NCI-H2171 treated with DMSO at 0.1 percent for 48 hours (cell line): ENCODE measurements around the gene DDX51.

Source experiments
- DNase-seq: peaks from one replicate; lab custom pipeline; 2025; lab: John Stamatoyannopoulos, UW

Gene DDX51

GRCh38 chr12:132178801-132179401 lies 34.8 kb upstream of the DDX51 start:
- DNase-seq, result peak; percentile 82

DNA sequence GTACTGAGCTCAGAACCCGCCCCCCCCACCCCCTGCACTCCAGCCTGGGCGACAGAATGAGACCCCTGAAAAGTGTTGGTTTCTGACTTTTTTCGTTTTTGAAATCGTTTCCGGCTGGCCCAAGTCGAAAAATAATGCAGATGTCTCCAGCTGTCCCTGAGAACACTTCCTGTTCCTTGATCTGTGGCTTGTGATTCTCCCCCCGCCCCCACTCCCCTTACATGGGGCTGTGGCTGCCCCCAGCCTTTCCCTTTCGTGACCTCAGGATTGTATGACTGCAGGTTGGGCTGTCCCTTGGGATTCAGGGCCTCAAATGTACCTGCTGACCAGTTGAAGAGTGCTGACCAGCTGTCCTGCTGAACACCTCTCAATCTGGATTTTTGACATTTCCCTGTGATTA lies 34.2 kb upstream of the DDX51 start:
- DNase-seq, result no peak

- no peak for DNase-seq
These were observed 32.9 kb upstream of the DDX51 start for GRCh38 chr12:132176920-132177551.

DNA sequence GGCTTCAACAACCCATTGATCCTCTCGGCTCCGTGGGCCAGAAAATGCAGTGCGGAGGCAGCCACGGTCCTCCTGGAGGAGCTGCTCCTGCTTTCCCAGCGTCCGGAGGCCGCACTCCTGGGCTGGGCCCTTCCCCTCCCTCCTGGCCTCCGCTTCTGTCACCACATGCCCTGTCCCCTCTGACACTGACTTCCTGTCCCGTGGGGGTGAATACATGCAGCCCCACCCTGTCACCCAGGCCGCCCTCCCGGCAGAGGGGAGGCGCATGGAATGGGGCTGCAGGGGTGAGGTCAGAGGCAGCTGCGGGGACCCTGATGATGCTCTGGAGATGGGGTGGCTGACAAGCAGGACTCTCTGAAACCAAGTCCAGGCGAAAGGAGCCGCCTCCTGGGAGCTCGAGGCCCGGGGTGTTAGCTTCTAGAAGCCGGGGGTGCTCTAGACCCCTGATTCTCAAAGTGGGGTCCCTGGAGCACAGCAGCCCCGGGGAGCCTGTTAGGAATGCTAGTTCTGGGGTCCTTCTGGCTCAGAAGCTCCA lies 32.3 kb upstream of the DDX51 start:
- DNase-seq, result no peak

- DNase-seq, result no peak
These were observed 31.6 kb upstream of the DDX51 start for GRCh38 chr12:132175496-132176384.

- no peak for DNase-seq
These were observed 30.8 kb upstream of the DDX51 start for GRCh38 chr12:132174839-132175490.

DNA sequence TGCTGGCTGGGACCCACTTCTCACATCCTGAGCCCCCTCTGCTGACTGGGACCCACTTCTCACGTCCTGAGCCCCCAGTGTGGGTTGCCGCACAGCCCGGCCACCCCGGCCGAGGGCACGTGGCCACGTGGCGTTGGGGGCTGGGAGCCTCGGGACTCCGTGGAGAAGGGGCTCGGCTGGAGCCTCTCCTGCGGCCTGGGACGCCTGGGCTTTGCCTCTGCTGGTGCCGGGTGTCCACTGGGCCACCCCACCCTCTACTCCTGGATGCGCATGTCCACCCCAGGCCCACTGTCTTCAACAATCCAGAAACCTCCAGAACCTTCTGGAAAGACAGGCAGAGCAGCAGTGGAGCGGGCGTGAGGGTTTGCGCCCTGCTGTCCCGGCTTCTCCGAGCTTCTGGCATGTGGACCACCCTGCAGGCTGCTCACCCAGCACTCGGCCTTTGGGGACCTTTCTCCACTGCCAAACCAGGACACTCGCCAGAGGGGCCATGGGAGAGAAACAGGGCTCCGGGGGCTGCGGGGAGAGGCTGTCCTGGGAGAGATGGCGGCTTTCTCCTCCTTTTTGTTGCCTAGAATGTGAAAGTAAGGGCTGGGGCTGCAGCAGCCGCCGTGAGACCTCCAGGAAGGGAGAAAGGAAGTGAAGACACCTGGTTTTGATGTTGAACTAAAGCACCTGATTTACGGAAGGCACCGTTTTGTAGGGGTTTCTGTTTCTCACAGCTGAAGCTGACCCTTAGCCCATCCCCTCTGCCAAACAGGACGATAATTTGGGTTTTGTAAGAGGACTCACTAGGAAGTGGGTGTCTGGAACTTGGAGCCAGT lies 30.1 kb upstream of the DDX51 start:
- no peak for DNase-seq

DNA sequence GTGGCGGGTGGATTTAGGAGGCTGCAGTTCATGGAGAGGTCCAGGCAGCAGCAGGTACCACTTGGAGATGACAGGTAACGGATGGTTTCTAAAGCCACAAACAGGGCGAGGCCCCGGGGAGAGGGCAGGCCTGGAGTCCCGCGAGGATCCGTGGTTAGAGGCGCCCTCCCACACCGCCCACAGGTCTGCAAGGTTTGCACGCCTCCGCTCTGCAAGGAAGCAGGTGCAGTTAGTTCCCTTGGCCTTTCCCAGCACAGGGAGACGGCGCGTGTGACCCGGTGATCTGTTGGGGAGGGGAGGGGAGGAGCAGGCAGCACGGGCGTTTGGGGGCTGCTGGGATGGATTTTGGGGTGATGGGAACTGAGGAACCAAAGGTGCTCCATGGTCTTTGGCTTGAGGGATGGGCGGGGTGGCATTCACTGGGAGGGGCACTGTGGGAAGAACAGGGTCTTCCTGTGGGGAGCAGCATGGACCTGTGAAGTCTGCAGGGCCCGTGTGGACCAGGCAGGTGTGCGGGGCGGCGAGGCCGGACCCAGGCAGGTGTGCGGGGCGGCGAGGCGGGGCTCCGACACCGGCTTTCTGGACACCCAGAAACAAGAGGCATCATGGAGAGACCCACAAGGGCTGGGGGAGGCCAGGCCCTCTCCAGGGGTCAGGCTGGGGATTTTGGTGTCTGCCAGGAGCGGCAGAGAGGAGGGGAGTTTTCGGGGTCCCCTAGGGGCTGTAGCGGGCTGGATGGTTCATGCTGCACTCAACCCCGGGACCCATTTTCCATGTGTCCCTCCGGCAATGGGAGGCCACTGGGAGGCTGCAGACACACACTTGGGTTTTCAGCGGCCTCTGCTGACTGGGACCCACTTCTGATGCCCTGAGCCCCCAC lies 29.3 kb upstream of the DDX51 start:
- no peak for DNase-seq

GRCh38 chr12:132172619-132173018 lies 28.5 kb upstream of the DDX51 start:
- DNase-seq, result no peak

DNA sequence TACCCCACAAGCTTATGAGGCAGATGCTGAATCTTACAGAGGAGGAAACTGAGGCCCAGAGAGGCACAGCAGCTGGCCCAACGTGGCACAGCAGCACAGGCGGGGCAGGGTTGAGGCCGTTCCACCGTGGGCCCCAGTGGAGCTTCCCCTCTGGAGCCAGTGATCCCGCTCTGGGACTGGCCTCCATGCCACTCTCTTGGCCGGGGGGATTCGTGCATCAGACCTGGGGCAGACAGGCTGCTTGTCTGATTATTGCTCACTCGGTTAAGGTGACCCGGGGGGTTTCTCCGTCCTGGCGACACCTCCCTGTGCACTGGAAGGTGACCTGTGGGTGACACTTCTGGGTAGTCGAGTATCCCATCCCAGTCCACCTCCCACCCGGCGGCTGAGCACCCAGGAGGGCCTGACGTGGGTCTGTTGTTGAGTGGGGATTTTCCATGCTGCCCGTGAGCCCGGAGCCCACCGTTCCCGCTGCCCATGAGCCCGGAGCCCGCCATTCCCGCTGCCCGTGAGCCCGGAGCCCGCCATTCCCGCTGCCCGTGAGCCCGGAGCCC lies 27.9 kb upstream of the DDX51 start:
- no peak for DNase-seq

GRCh38 chr12:132171293-132171967 lies 27.3 kb upstream of the DDX51 start:
- DNase-seq, result no peak

DNA sequence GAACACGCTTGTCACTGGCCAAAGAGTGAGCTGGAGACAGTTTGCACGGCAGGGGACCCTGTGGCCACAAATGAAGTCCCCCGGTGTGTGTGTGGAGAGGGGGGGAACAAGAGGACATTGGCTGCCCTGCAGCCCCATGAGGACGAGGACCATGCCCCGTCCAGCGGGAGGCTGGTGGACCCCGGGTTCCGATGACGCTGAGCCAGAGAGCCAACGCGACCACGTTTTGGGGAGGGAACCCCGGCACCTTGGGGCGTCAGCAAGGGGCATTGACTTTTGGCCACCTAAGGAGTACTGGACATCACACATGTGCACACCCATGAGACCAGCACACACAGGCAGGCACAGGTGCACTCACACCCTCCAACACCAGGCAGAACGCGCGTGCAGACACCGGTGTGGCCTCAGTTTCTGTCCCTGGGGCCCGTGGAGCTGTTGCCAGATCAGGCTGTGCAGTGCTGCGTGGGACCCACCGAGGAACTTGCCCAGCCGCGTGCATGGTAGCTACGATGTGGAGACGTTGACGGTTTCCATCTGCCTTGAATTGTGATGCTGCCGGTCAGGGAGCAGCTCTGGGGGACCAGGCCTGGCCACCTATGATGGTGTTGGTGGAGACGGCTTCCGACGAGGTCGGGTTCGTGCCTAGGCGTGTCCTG lies 26.6 kb upstream of the DDX51 start:
- no peak for DNase-seq

- no peak for DNase-seq
These were observed 26.0 kb upstream of the DDX51 start for GRCh38 chr12:132170094-132170636.

GRCh38 chr12:132169376-132169775 lies 25.3 kb upstream of the DDX51 start:
- no peak for DNase-seq

- no peak for DNase-seq
These were observed 24.4 kb upstream of the DDX51 start for GRCh38 chr12:132168311-132169031.

- DNase-seq, result no peak
These were observed 23.6 kb upstream of the DDX51 start for GRCh38 chr12:132167611-132168310.
